Left cardiac atrium (tissue), 4 donors: ENCODE measurements around the gene GORASP2. TPM values are rescaled to one million over a fixed set of nuclear protein-coding genes. Genes with fewer than 3 reads are reported as not detected.
"Not testable (repeated sequence)": the region's sequence is repeated elsewhere in the genome, so short reads cannot be mapped to it uniquely, and the experiment has no call there.

Experiments used
- ATAC-seq, 2 donors: fragments of 200-7000 bp; cut with Tn5 transposase; one replicate each; pipeline ENCODE4 v1.9.1; 2020; ENCODE audit warnings: mild to moderate bottlenecking in 2 of 2, moderate library complexity in 2 of 2
- DNase-seq: peaks from one replicate; pipeline ENCODE4 v3.0.0-alpha.2; 2020
- intact Hi-C, 2 donors: fragments of 100-400 bp; cut with DNase I; formaldehyde crosslinking; loops; one replicate each; pipeline versions ENCODE4 v1.14.1 to v1.15.1; 2022 to 2023
- long read RNA-seq: library from polyadenylated mRNA; unstranded; transcript quantifications from one replicate; pipeline ENCODE4 v2.0.0, GENCODE V29; 2021
- total RNA-seq, 2 donors: library from RNA; stranded (reverse); fragmentation: NEBNext Ultra II Directional; extraction: Animal tissue kit (Norgen Biotek cat#: 25700); gene quantifications; one replicate each; pipeline ENCODE4 v1.2.1, GENCODE V29; 2021
- donor health status: DM: no; HTN: yes; CAD: no.
- donor health status: DM: no; HTN: yes; CAD: no; lungs with severe emphysema.
- donor health status: DM: yes; HTN: yes; CAD: no.
- donor health status: Dilated cardiomyopathy.

Gene GORASP2
- 10 to 100 TPM; 55.7 to 80.4 TPM for total RNA-seq
- long read RNA-seq, transcript GORASP2-201 (10 exons, 3,173 nt): major isoform, 58 of 86 reads
- long read RNA-seq, partial matches to known transcripts: 26 of 86 reads
- long read RNA-seq, other reads (novel, unspliced or antisense): 1 of 86 reads

GRCh38 chr2:170928824-170929685 is at the start of gene GORASP2:
Gene GORASP2, plus strand, starts transcription at chr2:170929253. Its CDS starts 88 bp downstream, at chr2:170929341.
- ATAC-seq (peak; percentile 96 to 97), DNase-seq (peak; percentile 99)
- intact Hi-C loops: no loop called here

- DNase-seq (no peak), ATAC-seq (no peak)
- intact Hi-C loops: no loop called here
Observed at GRCh38 chr2:170881840-170882239, 47.2 kb upstream of the GORASP2 start.

GRCh38 chr2:170882758-170883157 is 46.3 kb upstream of the GORASP2 start:
- no peak for DNase-seq
- ATAC-seq: no peak
- intact Hi-C loops: no loop called here

DNA sequence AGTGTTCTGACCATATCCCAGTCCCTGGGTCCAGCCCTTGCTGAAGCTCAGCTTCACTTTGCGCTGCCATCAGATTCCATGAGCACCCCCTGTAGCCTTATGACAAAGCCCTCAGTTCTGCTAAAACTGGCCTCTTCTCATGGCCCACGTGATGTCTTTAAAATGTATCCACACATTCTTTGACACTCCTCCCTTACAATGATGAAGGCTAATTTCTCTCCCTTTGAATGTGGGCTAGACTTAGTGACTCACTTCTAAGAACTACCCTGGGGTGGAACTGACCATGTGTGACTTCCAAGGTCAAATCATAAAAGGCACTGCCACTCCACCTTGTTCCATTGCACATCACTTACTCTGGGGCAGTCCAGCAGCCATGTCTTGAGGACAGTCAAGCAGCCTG is 45.4 kb upstream of the GORASP2 start:
- ATAC-seq (no peak), DNase-seq (no peak)
- intact Hi-C loops: no loop called here

GRCh38 chr2:170885130-170885791 is 43.8 kb upstream of the GORASP2 start:
- intact Hi-C loops: no loop called here
- no peak for DNase-seq
- ATAC-seq: no peak

DNA sequence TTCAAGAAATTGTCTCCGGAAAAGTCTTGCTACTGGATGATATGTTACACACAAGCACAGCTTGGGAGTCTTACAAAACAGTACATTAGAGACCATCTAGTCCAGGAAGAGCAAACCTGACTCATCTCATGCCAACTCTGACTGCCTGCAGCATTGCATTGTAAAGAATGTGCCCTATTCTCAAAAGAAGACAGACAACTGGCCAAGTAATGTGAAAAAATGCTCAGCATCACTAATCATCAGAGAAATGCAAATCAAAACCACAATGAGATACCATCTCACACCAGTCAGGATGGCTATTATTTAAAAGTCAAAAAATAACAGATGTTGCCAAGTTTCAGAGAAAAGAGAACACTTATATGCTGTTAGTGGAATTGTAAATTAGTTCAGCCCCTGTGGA is 42.7 kb upstream of the GORASP2 start:
- ATAC-seq (no peak), DNase-seq (no peak)
- intact Hi-C loops: no loop called here

- no peak for DNase-seq
- intact Hi-C loops: no loop called here
- no peak for ATAC-seq
Observed at GRCh38 chr2:170887496-170887895, 41.6 kb upstream of the GORASP2 start.

GRCh38 chr2:170887896-170888295 is 41.2 kb upstream of the GORASP2 start:
- intact Hi-C loops: no loop called here
- no peak for ATAC-seq
- no peak for DNase-seq

DNA sequence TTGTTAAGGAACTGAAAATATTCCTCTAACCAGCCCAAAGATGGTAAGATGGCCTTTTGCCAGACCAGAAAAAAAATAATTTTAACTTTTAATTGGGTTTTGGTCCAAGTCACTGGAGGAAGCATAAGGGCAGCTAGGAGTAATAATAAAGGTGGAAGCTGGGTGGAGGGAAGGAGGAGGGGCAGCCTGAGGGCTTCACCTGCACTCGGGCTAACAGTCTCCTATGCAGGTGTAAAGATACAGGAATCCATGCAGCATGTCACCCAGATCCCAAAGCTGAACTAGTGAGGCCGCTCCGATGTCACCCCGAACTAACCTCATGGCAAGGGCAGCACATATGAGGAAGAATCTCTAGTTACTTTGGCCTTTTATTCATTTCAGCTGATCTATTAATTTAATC is 37.2 kb upstream of the GORASP2 start:
- DNase-seq (no peak), ATAC-seq (no peak)
- intact Hi-C loops: no loop called here

DNA sequence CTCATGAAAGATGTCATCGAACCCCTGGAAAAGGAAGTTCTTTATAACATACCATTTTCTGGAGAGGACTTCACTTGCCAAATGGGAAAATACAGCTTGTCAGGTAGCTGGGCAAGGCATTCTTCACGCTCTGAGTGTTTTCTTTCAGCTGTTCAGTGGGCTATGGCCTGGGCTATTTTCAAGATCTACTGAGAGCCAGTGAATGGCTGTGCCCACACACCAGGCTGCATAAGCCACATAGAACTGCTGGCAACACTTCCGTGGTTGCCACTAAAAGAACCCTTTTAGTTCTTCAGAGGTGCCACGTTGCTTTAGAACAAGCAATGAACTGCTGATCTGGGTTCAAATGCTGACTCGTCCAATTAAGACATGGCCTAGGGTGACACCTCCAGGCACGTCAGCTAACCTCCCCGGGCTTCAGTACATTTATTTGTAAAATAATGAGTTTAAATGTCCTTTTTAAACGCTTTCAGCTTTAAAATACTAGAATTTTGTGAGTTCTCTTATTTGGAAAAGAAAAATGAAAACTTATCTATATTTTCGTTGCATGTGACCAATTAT is 36.6 kb upstream of the GORASP2 start:
- ATAC-seq (no peak), DNase-seq (no peak)
- intact Hi-C loops: no loop called here

DNA sequence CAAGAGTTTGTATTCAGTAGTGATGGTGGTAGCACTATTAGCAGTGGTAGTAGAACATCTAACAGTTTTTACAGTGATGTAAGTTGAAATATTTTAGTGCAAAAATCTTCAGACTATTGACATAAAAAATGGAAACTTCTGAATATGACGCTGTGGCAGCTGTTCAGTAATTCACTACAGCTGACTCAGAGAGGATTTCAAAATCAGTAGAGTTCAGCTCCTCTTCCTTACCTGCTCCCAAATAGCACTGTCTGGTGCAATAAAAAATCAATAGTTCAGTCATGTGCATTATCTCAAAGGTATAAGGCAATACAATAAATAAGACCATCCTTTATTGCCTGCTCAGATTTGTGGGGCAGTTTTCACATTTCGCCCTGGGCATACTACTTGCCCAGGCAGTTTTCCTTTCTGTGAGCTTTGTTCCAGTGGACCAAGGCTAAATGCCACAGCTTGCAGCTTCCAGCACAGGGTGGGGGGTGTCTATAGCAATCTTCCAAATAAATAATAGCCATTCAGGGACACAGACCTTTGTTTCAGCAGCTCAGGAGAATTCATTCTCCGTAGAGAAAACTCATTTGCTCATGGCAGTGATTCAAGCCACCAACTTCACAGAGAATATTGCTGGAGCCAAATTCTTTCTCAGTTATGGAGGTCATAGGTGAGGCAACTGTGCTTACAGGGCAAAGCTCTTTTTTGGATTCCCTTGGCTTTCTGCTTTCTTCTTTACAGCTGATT is 33.9 kb upstream of the GORASP2 start:
- intact Hi-C loops: no loop called here
- no peak for DNase-seq
- ATAC-seq: no peak

DNA sequence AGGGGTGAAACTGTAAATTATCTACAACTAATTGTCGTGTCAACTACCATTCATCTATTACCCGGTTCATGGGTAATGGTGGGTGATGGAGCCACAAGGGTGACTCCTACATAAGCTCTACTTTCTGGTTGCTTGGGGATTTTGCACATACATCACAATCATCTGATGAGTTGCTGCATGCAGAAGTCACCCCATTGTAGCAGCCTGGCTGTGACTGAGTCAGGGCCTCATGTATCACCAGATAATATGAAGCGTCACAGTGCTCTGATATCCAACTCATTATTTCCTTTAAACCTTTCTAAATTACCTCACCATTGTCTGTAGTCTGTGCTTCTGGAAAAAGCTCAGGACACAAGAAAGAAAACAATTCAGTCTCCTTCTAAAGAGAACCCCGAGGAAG is 32.4 kb upstream of the GORASP2 start:
- DNase-seq (no peak), ATAC-seq (no peak)
- intact Hi-C loops: no loop called here

DNA sequence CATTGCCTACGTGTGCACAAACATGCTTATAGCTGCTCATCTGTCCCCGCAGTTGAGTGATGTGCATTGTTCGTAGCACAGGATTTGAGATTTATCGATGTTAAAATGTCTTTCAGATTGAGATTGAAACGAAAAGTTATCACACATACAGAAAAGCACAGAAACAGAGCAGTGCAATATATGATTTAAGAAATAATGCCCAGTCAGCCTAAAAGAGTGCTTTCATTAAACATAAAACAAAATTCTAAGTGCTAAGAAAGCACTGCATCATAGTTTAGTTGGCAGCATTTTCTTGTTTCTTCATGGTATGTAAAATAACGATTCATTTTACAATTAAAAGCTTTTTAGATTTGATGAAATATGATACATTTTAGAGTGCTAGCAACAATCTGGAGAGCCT is 31.9 kb upstream of the GORASP2 start:
- DNase-seq (no peak), ATAC-seq (no peak)
- intact Hi-C loops: no loop called here

DNA sequence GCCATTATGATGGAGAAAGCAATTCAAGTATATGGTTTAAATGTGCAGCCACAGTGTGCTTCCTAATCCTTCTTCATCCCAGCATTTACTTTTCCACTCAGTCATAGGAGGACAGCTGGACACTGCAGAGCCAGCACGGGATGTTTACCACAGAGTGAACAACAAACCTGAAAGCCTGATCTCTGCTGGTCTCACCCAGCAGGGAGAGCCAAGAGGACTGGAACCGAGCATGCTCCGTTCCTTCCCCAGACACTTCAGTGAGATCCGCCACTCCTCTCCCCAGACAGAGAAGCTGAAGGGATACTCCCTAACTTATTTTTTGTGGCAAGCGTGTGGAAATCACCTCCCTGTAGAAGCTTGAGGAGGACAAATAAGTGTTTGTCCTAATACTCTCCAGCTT is 23.2 kb upstream of the GORASP2 start:
- DNase-seq (no peak), ATAC-seq (no peak)

GRCh38 chr2:170911314-170911889 is 17.7 kb upstream of the GORASP2 start:
- no peak for ATAC-seq
- DNase-seq: no peak
- intact Hi-C loops: no loop called here

More for the DNA sequence above, 23.2 kb upstream of the GORASP2 start:
- intact Hi-C loops: no loop called here

GRCh38 chr2:170914994-170915666 is 13.9 kb upstream of the GORASP2 start:
- not testable (repeated sequence) for ATAC-seq

GRCh38 chr2:170917219-170917913 is 11.7 kb upstream of the GORASP2 start:
- intact Hi-C loops: no loop called here
- no peak for DNase-seq
- no peak for ATAC-seq

More at GRCh38 chr2:170914994-170915666, 13.9 kb upstream of the GORASP2 start:
- intact Hi-C loops, DNase-seq: not testable (repeated sequence)

DNA sequence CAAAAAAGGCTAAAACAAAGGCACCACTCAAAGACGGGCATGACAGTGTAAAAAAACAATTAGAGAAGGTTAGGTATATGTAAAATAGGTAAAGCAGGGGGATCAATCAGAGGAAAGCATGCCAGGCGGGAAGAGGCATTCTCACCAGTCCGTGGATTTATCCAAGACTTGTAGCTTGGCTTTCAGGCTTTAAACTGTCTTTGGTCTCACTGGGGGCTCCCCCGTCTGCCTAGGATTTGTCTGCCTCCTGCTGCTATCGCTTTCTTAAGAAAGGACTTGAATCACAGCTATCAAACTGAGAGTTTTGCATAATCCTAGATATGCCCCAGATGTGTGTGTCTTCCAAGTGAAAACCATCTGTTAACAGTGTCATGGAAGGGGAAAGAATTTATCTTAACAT is 11.1 kb upstream of the GORASP2 start:
- DNase-seq (no peak), ATAC-seq (no peak)
- intact Hi-C loops: no loop called here
